Stimulated activated naive CD4-positive, alpha-beta T cell treated with Interleukin-2 at 50 U/mL for 16 hours (primary cell): ENCODE measurements around the gene LRP2BP.

ENCODE experiments used
- DNase-seq: peaks from one replicate; lab custom pipeline; 2025; lab: John Stamatoyannopoulos, UW

LRP2BP gene

DNA sequence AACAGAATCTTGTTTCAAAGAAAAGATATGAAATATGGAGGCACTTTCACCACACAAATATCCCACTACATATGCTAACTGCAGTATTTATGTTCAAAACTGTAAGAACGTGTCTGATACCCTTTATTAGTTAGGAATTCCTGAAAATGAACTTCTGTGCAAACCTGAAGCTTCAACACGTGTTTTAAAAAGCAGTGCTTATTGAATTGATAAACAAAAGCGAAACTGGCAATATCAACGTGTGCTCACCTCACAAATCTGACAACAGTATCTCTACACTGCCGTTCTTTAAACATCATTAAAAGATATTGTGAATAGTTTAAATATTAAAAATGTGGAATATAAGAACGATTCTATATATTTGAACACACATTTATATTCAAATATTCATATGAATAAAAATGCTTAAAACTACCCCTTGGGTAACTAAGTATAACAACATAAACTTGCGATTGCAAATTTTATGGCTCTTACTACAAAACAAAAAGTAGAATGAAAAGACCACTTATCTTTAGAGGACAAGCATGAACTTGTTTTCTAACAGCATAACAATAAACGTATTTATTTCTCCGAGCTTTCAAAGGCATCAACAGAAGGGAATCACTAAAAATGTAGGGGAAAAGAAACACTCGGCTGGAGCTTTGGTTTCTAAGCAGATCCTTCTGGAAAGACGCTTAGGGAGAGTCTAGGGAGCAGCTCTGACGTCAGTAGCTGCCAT, at the start of gene LRP2BP:
TSS of gene LRP2BP (minus strand) at position 687 of the 718 bp plus-strand sequence. CDS start 17,738 bp downstream, outside the sequence.
- DNase-seq = no peak

DNA sequence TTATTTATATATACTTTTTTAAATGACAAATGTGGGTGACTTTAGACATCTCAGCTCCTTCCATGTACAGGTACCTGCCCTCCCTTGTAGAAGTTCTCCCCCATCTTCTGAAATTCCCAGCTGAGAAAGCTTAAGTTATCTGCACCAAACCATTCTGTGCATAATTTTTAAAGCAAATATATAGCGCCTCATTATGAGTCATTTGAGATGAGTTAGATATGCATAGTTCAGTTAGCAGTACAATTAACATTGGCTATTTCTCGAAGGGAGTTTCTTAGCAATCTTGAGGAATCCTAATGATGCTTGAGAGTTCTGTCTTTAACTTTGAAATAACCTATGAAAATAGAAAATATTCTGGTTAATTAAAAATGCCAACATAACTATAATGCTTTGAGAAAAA, 49.5 kb upstream of the LRP2BP start:
- DNase-seq = no peak

- no peak for DNase-seq
These were observed 45.8 kb upstream of the LRP2BP start for GRCh38 chr4:185441479-185441878.

DNA sequence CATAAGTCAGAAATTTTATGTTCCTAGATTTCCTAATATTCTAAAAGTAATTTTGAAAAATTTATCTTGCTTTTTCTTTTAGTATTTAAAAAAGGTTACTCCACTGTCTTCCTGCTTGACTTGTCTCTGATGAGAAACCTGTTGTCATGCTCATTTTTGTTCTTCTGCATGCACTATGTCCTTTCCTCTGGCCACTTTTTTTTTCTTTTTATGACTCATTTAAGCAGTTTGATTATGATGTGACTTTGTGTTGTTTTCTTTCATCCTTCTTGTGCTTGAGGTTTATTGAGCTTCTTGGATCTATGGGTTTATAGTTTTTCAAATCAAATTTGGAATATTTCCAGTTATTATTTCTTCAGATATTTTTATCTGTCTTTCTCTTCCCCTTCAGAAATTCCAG, 42.1 kb upstream of the LRP2BP start:
- no peak for DNase-seq

DNA sequence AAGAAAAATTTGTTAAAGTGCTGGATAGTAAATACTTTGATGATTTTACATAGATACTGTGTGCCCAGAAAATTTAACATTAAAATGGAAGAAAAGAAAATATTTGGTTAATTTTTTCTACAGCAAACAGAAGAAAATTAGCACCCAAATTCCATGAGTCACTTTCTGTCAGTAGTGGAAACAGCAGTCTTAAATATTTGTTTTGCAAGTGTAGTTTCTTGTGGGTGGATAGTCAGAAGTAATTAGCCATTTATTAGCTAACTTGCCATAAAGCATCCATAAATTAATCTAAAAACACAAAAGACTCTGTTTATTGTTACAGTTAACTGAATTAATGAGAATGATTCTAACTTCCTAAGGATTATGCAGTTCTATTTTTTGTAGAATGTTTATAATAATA, 39.7 kb upstream of the LRP2BP start:
- no peak for DNase-seq

DNA sequence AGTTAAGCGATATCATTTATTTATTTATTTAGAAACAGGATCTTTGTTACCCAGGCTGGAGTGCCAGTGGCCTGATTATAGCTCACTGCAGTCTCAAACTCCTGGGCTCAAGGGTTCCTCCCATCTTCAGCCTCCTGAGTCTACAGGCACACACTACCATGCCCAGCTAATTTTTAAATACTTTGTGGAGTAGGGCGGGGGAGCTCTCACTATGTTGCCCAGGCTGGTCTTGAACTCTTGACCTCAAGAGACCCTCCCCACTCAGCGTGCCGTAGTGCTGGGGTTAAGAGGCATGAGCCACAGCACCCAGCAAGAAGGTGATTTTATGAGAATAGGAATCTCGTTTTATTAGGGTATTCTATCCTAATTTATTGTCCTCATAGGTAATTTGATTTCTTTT, 33.9 kb upstream of the LRP2BP start:
- no peak for DNase-seq

GRCh38 chr4:185426960-185427688, 31.4 kb upstream of the LRP2BP start:
- no peak for DNase-seq

- DNase-seq = peak; percentile 85
These were observed 30.1 kb upstream of the LRP2BP start, which contains the start of gene UFSP2 for GRCh38 chr4:185425647-185426352. TSS of gene UFSP2 (minus strand) at chr4:185425964. CDS start at chr4:185425868, 96 bp downstream.

GRCh38 chr4:185424905-185425646, 29.4 kb upstream of the LRP2BP start:
- no peak for DNase-seq

DNA sequence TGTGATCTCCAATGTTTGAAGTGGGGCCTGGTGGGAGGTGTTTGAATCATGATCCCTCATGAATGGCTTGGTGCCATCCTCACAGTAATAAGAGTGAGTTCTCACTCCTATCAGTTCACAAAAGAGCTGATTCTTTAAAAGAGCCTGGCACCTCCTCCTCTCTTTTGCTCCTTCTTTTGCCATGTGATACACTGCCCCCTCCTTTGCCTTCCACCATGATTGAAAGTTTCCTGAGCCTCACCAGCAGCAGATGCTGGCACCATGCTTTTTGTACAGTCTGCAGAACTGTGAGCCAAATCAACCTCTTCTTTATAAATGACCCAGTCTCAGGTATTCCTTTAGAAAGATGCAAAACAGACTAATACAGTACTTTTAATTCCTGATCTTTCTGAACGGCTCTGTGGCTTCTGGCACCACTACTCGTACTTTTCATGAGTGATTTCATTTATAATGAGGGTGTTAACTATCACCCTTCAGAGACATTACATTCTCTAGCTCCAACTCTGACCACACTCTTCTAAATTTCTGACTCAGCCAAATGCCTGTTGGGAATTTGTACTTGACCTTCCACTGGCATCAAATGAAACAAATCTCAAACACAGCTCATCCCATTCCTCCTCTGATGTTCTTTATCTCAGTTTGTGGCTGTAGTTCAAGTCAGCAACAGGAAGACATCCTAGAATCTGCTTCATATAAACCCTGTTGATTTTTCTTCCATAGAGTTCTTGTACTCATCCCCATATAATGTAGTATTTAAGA, 25.8 kb upstream of the LRP2BP start:
- no peak for DNase-seq

DNA sequence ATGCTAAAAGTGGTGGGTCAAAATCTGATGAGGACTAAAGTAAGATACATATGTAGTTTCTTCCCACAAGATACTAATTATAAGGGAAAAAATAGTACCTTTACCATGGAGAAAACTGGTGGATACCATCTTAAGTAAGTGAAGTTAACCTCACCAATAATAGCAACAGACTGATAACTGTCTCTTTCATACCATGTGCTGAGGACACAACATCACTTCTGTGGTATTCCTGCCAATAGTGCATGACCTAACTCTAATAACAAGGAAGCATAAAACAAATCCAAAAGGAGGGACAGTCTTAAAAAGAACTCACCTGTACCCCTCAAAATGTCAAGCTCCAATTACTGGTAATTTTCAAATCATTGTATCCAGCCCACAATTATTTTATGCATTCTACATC, 21.2 kb upstream of the LRP2BP start:
- no peak for DNase-seq

- no peak for DNase-seq
These were observed 16.7 kb upstream of the LRP2BP start for GRCh38 chr4:185412412-185412811.

GRCh38 chr4:185411849-185412248, 16.1 kb upstream of the LRP2BP start:
- no peak for DNase-seq

- DNase-seq = no peak
These were observed 12.7 kb upstream of the LRP2BP start for GRCh38 chr4:185408432-185408831.

DNA sequence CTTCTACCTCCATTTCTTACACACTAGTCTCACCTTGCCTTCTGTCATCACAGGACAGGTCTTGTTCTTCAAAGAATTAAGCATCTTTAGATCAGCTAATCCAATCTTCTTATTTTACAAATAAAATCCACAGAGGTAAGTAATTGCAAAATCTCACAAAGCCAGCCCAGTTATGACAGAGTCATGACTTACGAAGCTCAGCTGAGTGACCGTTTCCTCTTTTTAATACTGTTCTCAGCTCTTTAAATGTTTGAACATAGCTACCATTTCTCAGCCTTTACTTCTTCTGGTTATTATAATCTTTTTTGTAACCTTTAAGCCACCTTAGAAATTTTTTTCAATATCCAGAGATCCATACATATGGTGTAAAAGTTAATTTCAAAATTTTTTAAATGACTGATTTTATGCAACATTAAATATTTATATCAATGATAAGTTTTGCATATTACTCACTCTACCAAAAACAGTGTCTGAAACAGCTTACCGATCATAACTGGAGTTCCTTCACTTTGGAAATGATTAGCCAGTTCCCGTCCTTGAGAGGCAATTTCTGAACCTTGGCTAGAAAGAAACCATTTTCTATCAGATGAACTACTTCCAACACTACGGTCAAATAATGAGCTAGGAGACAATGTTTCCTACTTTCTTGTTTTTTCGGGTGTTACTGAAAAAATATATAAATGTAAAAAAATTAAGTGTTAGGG, 9.7 kb upstream of the LRP2BP start:
- no peak for DNase-seq

GRCh38 chr4:185404031-185404430, 8.3 kb upstream of the LRP2BP start:
- DNase-seq = no peak

DNA sequence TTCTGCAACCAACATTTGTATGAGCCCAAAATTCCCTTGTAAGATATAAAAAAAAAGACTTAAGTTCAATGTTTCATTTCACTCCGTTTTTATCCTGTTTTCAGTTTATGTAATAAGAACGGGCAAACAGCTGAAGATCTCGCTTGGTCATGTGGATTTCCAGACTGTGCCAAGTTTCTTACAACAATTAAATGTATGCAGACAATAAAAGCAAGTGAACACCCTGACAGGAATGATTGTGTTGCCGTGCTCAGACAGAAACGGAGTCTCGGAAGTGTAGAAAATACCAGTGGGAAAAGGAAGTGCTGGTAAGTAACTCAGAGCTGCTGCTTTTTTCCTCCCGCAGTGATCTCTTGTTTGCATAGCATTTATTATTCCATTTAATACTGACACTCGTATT, 3.7 kb upstream of the LRP2BP start:
- no peak for DNase-seq

GRCh38 chr4:185398618-185399017, 2.9 kb upstream of the LRP2BP start:
- DNase-seq = no peak

DNA sequence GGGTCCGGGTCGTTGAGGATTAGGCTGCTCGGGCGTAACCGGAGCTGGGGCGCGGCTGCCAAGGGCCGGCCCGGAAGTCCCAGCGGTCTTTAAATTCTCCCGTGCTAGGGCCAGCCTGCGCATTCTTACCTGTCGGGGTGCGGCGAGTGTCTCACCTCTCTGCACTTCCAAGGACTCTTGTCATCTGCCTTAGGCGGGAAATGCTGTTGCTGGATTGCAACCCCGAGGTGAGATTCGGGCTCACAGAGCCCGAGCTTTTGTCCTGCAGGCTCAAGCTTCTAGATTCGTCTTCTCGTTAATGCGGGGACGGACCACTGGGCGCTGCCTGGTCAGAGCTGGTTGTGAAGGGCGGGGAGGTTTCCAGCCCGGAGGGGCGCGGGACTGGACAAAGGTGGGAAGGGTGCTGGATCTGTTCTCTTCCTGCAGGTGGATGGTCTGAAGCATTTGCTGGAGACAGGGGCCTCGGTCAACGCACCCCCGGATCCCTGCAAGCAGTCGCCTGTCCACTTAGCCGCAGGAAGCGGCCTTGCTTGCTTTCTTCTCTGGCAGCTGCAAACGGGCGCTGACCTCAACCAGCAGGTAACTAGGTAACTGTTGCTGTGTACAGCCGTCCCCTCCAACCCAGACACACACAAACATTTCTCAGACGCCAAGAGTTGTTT, 1.1 kb upstream of the LRP2BP start, which contains the start of gene ANKRD37:
TSS of gene ANKRD37 (plus strand) at position 118 of the 662 bp plus-strand sequence. CDS start at position 201, 83 bp downstream.
- DNase-seq = no peak
